Prostate gland (tissue), 2 donors: ENCODE data around the gene BTNL8. TPM values are rescaled to one million over a fixed set of nuclear protein-coding genes. Genes with fewer than 3 reads are reported as not detected.

ENCODE experiments used
- DNase-seq: peaks from one replicate; pipeline ENCODE4 v3.0.0-alpha.2; 2019; ENCODE audit warnings: low spot score
- H3K27ac ChIP-seq, 2 donors: fragments of 200-600 bp; sonication (generic); 2 replicates each; pipeline ENCODE4 v1.5.1; 2017 to 2019
- H3K27me3 ChIP-seq: fragments of 200-600 bp; sonication (generic); replicated peaks from 2 replicates; pipeline ENCODE4 v1.5.1; 2019; ENCODE audit not compliant: insufficient read depth
- H3K36me3 ChIP-seq, 2 donors: fragments of 200-600 bp; sonication (generic); 1 replicate in 1 of 2; 2 replicates in 1 of 2; pipeline versions ENCODE4 v1.5.1 to v1.8.1; 2017 to 2019
- H3K4me1 ChIP-seq: fragments of 200-600 bp; sonication (generic); replicated peaks from 2 replicates; pipeline ENCODE4 v1.5.1; 2019
- H3K4me3 ChIP-seq, 2 donors: fragments of 200-600 bp; sonication (generic); 2 replicates each; pipeline ENCODE4 v1.5.1; 2017 to 2019
- H3K9me3 ChIP-seq: fragments of 200-600 bp; sonication (generic); 2 replicates; pipeline ENCODE4 v1.5.1; 2017
- CTCF ChIP-seq, 4 experiments: fragments of 200-600 bp in 2 of 4; fragments of 450-650 bp in 2 of 4; sonication (generic) in 2 of 4; IDR thresholded peaks; 1 replicate in 3 of 4; 2 replicates in 1 of 4; pipeline ENCODE4 v1.5.1; 2016 to 2019; ENCODE audit warnings: antibody characterized with exemption in 4 of 4, mild to moderate bottlenecking in 2 of 4, moderate library complexity in 2 of 4
- POLR2A ChIP-seq: fragments of 450-650 bp; IDR thresholded peaks from one replicate; pipeline ENCODE4 v1.6.1; 2016; ENCODE audit warnings: antibody characterized with exemption, mild to moderate bottlenecking
- POLR2AphosphoS5 ChIP-seq: sonication (generic); formaldehyde crosslinking; IDR thresholded peaks from one replicate; pipeline ENCODE4 v1.6.1; 2017; ENCODE audit warnings: antibody characterized with exemption
- WGBS: methylation state at CpG from one replicate; pipeline ENCODE4 v1.1.5; 2018; 5-methylcytosine and 5-hydroxymethylcytosine counted together
- intact Hi-C: fragments of 100-400 bp; cut with DNase I; formaldehyde crosslinking; loops from one replicate; pipeline ENCODE4 v1.14.2; 2022
- total RNA-seq, 2 donors: library from RNA; depleted of rRNA; stranded (reverse); fragments of >200 nt; gene quantifications; one replicate each; pipeline ENCODE4 v1.1.0, GENCODE V29; 2016

Gene BTNL8
- total RNA-seq, 2 donors from 2014 or later = 0.14 to 8.3 TPM

DNA sequence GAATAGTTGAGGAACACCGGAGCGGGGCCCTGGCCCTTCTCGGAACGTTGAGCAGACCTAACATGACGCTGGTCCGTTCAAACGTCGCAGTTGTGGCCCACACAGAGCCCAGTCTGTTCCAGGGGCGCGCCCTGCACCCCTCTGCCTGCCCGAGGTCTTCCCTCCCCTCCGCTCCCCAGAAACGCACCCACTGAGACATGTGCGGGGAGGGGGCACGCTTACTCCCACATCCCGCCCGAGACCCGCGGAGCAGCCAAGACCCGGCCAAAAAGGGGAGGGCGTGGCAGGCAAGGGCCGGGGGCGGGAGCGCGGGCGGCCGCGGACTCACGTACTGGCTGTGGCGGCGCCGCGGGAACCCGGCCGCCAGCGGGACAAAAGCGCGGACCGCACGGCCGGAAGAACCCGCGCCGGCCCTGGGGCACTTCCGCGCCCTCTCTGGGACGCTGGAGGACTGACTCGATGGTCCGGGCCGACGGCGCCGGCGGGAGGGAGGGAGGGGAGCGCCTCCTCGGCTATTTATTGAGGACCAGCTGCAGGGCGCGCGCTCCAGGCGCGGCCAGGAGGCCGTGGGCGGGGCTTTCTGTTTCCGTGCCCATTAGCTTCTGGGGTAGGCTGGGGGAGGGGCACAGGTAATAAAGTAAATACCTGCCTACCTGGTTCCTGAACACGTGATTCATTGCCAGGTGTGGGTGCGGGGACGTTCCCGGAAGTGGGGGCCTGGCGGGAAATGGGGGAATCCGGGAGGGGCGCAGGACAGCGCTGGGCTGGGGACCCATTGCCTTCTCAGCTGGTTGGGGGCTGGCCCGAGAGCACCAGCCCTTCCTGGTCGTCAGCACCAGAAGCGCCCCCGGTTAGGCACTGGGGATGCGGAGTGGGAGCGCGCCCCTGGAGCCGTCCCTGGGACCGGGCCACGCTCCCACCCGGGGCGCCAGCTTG is 37.8 kb upstream of the BTNL8 start, which contains the start of gene ZFP62:
TSS of gene ZFP62 (minus strand) at position 390 of the 936 bp plus-strand sequence. CDS start at position 333, 57 bp downstream.
- TF ChIP-seq POLR2A (peak; percentile 57), POLR2AphosphoS5 (peak; percentile 85), CTCF (IDR thresholded peaks at IDR 0.05) (peak in 1 of 4 experiments; percentile 3)
- peak; percentile 92 for DNase-seq
- no peaks in the 10 kb centered on the region for H3K27me3 ChIP-seq
- H3K4me1 ChIP-seq = no peaks in the 10 kb centered on the region
- intact Hi-C loops = loop anchor here (2.0 to 10.0 kb wide), 4 partner anchors 59 to 384 kb away; partner anchors contain the start of genes MGAT1 and RACK1
- no peaks in the 10 kb centered on the region for H3K36me3 ChIP-seq
- H3K27ac ChIP-seq = peak within 1 kb of the TSS; percentile 89 to 90
- H3K9me3 ChIP-seq = no peaks in the 10 kb centered on the region
- WGBS = under 1% methylated on average over 53 of the region's 84 CpGs
- peak within 1 kb of the TSS; percentile 77 to 91 for H3K4me3 ChIP-seq

GRCh38 chr5:180862645-180863044 is 36.3 kb upstream of the BTNL8 start:
- Histone ChIP-seq H3K9me3 (no peaks in the 10 kb centered on the region), H3K4me1 (peaks cover 3% of the 10 kb centered on the region), H3K27me3 (no peaks in the 10 kb centered on the region), H3K27ac (no peak overlapping the region), H3K36me3 (no peaks in the 10 kb centered on the region), H3K4me3 (no peak overlapping the region)
- DNase-seq = no peak
- no peak for TF ChIP-seq POLR2A
- TF ChIP-seq CTCF (IDR thresholded peaks at IDR 0.05) = no peak
- TF ChIP-seq POLR2AphosphoS5 = no peak
- intact Hi-C loops = loop anchor here (5.0 to 10.0 kb wide), 3 partner anchors 60 to 382 kb away; partner anchors contain the start of genes MGAT1 and RACK1
- 41% methylated on average over 11 of the region's 11 CpGs for WGBS

GRCh38 chr5:180865981-180866695 is 32.8 kb upstream of the BTNL8 start:
- Histone ChIP-seq H3K36me3 (no peaks in the 10 kb centered on the region), H3K27me3 (no peaks in the 10 kb centered on the region), H3K4me3 (no peak overlapping the region), H3K27ac (peak overlapping the region; percentile 45 to 47), H3K9me3 (no peaks in the 10 kb centered on the region), H3K4me1 (peaks cover 7% of the 10 kb centered on the region)
- TF ChIP-seq POLR2AphosphoS5 = peak; percentile 34
- no peak for TF ChIP-seq POLR2A
- DNase-seq = peak; percentile 41
- WGBS = 26% methylated on average over 5 of the region's 5 CpGs
- intact Hi-C loops = loop anchor here (5.0 to 10.0 kb wide), 3 partner anchors 296 to 379 kb away; partner anchors contain the start of gene RACK1

DNA sequence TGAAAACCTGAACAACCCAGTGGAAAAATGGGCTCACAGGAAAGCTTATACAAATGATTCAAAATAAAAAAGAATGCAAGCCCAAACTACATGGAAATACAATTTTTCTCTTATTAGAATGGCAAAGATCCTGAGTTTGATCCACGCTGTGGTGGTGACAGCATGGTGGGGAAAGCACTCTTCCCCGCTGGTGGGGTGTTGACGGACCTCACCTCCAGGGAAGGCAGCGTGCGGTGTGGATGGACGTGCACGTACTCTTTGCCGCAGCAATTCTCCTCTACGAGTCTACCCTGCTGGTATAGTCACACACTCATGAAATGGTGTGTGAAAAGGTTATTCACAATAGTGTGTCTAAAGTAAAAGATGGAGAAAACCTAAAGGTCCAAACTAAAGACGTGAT is 32.0 kb upstream of the BTNL8 start:
- WGBS = 79% methylated on average over 10 of the region's 10 CpGs
- H3K4me3 ChIP-seq = no peak overlapping the region
- intact Hi-C loops = loop anchor here (5.0 to 10.0 kb wide), 3 partner anchors 295 to 378 kb away; partner anchors contain the start of gene RACK1
- H3K27ac ChIP-seq = peak overlapping the region; percentile 45 to 47
- H3K36me3 ChIP-seq = no peaks in the 10 kb centered on the region
- TF ChIP-seq POLR2AphosphoS5 = no peak
- no peak for TF ChIP-seq POLR2A
- no peak for TF ChIP-seq CTCF (IDR thresholded peaks at IDR 0.05)
- DNase-seq = no peak
- no peaks in the 10 kb centered on the region for H3K9me3 ChIP-seq
- peaks cover 7% of the 10 kb centered on the region for H3K4me1 ChIP-seq
- H3K27me3 ChIP-seq = no peaks in the 10 kb centered on the region

DNA sequence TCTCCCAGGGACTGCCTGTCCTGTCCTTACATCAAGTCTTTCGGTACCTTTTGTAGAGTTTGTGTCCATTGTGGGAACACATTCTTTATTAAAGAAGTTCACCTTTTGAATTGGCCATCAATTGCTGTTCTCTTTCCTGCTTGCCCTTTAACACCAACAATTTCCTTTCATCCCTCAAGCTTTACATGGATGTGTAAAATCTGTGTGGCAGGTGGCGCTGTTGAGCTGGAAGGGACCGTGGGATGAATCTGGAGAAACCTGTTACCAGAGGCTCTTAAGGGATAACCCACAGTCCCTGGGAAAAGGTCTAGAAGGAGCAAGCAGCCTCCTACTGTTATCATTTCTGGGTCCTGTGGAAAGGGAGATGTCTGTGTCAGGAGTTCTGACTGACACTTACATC is 30.0 kb upstream of the BTNL8 start:
- 2% methylated on average over 3 of the region's 3 CpGs for whole genome bisulfite sequencing
- no peak overlapping the region for H3K4me3 ChIP-seq
- H3K4me1 ChIP-seq = peaks cover 7% of the 10 kb centered on the region
- H3K36me3 ChIP-seq = no peaks in the 10 kb centered on the region
- peak overlapping the region; percentile 80 to 81 for H3K27ac ChIP-seq
- DNase-seq = peak; percentile 91
- no peaks in the 10 kb centered on the region for H3K9me3 ChIP-seq
- no peaks in the 10 kb centered on the region for H3K27me3 ChIP-seq
- intact Hi-C loops = loop anchor here (5.0 to 10.0 kb wide), 3 partner anchors 293 to 376 kb away; partner anchors contain the start of gene RACK1
- peak; percentile 79 for TF ChIP-seq POLR2AphosphoS5
- TF ChIP-seq POLR2A = no peak
- peak; percentile 55 to 91 (median 84) for TF ChIP-seq CTCF (IDR thresholded peaks at IDR 0.05)
